Umbilical cord (tissue), 2 donors: ENCODE data around the gene TMEM207. TPM values are rescaled to one million over a fixed set of nuclear protein-coding genes. Genes with fewer than 3 reads are reported as not detected.

ENCODE experiments used
- DNase-seq: peaks from one replicate; pipeline ENCODE4 v3.0.0-alpha.2; 2015; ENCODE audit warnings: low spot score
- total RNA-seq: library from RNA; depleted of rRNA; stranded (reverse); fragments of >200 nt; gene quantifications from one replicate; pipeline ENCODE4 v1.2.3, GENCODE V29; 2014; ENCODE audit warnings: low replicate concordance; ENCODE audit not compliant: insufficient read depth

TMEM207 gene
- total RNA-seq, 1 donor from 2014 or later, result 1.2 TPM

DNA sequence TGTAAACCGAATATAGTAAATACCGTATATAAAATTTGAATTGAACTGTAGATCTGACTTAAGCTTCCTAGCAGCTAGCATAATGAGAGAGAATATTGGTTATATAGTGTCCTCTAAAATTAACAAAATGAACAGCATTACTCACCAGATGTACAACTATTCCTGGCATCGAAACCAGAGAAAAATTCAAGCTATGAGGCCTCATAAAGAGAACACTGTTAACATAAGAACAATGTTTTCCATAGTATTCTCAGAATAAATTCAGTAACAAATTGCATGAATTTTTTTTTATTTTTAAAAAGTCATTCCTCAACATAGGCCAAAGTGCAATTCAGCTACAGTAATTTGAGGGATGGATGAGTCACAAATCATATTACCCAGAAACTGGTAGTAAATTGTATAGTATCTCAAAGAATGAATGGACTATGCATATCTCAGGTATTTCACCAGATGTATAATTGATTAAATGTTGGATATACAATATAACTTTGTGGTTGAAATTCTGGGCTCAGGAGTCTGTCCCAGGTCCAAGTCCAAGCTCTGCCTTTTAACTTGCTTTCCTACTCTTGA is 5.0 kb downstream of the TMEM207 start:
- no peak for DNase-seq

DNA sequence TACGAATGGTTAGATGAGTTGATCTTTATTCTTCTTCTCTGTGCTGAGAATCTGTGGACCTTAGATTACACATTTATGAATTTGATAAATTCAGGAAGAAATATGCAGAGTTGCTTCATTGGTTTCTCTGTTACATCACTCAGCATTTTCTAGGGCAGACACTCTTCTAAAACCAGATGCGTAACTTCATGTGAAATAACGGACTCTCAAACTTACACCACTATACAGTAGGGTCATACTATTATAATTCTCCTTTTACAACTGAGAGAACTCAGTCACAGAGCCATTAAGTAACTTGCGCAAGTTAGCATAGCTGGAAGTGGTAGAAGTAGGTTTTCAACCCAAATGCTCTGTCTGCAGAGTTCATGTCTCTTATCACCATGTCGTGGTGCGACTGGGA is 5.7 kb downstream of the TMEM207 start:
- no peak for DNase-seq

DNA sequence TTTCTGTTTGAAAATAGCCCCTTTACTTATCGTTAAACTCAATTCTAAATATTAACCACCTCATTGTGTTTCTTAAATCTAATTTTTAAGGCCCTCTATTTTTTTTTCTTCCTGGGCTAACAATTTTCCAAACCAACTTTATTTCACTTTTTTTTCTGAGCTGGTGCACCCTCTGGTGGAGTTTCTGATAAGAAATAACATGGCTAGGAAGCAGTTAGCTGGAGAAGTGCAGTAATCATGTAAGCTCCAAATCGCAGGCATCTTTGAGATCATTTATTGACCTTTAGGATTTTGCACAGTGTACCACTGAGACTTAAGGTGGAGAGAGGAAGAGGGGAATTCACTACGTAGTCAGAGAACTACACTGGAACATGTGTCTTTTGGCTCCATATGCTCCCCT is 6.4 kb downstream of the TMEM207 start:
- DNase-seq, result no peak

DNA sequence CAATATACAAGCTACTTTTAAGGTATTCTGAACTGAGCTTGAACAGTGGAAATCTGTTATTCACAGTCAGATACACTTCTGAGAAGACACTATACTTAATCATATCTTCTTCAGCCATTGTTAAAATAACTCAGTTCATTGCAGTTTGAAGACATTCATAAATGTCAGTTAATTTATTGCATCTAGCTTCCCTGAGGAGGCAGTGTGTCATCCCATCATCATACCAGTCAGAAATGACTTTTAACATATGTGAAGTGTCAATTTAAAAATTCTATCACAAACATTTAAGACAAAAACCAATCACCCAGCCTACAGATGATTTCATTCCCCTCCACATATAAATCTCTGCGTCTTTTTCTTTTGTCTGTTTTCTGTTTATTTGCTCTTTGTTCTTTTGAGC is 7.5 kb downstream of the TMEM207 start:
- no peak for DNase-seq

DNA sequence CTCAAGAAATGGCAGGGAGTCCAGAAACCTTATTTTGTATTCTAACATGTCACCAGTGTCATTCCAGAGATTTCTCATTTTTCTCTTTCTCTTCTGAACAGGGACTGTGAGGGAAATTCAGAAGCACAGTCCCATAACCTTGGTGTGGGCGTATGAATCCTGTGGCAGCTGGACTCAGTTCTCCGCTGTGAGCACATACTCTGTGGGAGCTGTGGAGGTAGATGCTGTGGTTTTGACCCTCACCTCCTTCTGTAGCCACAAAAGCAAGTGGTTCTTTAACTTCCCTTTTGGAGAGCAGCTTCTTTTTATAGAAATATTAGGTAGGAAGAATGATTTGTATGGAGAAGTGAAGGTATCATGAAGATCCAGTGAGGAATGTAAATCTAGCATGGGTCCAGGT is 13.4 kb downstream of the TMEM207 start:
- no peak for DNase-seq

DNA sequence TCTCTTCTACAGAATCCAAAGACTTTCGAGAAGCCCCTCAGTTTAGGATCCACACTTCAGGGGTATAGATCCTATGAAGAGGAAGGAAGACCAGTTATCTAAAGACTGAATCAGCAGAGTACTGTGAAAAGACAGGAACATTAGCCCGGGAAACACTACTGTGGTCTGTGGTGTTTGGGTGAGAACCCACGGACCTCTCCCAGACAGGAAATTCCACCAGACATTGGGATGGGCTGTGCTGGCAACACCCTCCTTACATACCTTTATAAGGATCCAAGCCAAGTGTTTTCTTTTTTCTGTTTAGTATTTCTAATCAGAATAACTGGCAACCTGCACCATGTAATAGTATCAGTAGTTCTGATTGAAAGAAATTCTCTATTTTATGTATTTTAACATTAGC is 14.1 kb downstream of the TMEM207 start:
- no peak for DNase-seq

DNA sequence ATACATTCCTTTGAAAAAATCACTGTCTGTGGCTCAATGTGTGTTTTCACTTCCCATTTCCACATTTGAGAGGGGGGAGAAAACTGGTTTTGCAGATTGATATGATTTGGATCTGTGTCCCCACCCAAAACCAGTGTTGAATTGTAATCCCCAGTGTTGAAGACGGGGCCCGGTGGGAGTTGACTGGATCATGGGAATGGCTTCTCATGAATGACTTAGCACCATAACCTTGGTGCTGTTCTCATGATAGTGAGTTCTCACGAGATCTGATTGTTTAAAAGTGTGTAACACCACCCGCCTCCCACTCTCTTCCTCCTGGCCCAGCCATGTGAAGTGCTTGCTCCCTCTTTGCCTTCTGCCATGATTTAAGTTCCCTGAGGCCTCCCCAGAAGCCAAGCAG is 16.1 kb downstream of the TMEM207 start:
- no peak for DNase-seq

DNA sequence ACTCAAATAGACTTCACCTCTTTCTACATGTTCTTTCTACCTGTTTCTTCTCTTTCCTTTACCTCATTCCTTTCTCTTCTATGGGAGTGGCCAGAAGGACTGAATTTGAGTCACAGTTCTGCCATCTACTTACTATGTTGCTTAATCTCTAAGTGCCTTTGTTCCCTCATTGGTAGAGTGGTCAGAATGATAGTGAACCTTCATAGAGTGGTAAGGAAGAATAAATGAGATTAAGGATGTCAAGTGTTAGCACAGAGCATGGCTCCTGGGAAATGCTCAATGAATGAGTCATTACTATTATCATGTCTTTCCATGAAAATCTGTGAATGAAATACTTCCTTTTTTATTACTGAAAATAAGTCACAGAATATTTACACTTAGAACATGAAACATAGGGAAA is 17.5 kb downstream of the TMEM207 start:
- DNase-seq, result no peak

DNA sequence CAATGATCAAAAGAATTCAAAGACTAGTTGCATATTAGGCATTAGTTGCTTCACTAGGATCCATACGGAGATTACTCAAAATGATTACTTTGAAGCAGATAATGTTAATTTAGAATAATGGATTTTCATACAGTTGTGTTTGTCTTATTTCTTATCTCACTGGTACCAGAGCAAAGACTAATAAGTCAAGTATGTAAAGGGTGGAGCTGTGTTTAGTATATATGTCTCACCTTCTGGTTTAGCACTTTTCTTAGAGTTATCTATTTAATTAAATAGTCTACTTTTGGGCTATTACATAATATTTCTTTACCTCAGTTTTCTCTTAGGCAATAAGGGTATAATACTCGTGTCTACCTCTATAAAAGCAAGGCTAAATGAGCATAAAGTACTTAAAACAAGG is 18.8 kb downstream of the TMEM207 start:
- DNase-seq, result no peak

DNA sequence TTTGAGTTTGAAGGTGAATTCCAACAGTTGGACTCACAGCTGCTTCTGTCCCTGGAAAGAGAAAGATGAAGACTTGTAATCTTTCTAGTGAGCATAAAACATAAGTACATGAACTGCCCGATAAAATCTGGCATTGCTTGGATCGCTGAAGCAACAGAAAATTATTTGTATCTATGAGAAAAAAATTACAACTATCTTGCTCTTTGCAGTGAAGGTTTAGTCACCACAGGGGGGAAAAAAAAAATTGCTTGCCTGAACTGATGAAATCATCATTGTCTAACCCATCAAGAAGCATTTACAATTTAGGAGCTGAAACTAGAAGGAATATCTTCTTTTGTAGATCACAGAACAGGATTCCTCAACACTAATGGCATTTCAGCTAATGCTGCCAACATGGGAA is 20.0 kb downstream of the TMEM207 start:
- DNase-seq, result no peak

DNA sequence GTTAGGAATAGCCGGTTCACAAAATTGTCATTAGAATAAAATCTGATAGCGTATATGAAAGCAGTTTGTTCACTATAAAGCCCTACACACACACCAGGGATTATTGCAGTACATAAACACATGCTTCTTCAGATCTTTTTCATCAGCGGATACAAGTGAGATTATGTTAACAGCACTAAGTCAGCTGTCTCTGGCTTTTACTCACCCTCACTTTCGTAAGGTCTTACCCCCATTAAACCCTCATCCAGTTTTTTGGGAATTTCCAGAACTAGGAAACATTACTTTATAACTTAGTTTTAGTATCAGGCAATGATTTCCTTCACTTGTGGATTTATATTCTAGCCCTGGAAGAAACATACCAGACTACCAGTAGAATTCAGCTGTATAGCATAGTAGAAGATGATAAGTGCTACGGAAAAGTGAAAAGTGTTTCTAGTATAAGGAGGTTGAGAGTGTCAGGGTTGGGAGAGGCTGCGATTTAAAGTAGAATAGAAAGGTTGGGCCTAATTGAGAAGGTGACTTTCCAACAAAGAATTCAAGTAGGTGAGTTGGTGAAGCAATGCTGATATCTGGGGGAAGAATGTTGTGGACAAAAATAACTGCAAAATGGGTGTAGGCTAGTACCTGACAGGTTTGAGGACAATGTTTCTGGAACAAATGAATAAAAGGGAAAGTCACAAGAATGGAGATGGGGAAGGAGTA is 22.7 kb downstream of the TMEM207 start:
- DNase-seq, result peak; percentile 73

DNA sequence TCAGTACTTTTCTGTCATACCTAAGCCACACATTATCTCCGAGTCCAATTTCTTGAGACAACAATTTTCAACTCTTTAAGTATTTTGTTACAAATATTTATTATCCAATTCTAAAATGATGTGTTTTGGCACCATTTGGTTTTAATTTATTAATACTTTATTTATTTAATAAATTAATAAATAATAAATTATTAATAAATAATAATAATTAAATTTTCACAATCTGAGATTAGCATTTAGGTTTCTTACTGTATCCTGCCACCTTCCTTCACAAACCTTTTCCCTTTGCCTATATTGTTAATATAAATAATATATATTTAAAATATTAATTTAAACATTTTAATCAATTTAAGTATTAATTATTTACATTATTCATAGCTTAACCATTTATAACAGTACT is 23.9 kb downstream of the TMEM207 start:
- no peak for DNase-seq

DNA sequence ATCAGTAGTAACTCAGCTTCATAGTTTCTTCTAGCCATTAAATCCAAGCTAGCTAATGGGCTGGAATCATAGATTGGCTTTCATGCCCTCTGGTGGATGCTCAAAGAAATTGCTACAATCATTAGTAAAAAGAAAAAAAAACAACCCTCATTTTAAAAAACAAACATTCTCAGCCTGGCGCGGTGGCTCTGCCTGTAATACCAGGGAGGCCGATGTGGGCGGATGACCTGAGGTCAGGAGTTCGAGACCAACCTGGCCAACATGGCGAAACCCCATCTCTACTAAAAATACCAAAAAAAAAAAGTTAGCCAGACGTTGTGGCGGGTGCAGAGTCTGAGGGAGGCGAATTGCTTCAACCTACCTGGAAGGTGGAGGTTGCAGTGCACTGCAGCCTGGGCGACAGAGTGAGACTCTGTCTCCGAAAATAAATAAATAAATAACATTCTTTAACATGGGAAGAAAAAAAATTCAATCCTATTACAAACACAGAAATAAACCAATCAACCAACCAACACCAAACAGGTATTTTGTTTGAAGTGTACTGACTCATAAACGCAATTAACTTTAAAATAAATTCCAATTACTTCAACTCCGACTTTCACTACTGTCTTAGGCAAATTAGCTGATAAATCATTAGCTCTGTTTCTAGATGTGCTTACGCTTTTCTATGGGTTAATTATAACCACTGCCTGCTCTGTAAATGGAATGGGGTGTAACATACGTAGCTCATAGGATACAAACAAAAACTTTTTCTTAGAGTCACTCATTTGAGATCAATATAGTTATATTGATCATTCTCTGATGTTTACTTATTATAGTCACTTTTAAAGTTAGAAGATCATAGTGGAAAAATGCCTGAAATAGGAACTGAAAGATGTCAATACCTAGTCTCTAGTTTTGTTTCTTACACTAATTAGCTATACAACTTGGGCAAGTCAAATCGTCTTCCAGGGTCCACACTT is 24.9 kb downstream of the TMEM207 start:
- peak; percentile 50 for DNase-seq

DNA sequence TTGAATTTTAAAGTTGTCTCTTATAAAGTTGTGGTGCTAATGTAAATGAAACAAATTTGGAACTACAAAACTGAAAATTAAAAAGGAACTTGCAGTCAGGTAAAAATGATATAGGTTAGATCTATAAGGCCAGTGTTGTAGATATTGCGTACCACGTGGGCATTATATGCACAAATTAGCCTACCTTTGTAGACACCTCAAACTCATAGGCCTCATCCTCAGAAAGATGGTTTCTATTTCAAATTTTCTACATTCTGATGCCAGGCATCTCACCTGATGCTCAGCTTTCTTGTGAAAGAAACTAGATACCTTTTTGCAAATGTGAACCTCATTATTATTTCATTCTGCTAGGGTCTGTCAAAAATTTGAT is 25.6 kb downstream of the TMEM207 start:
- DNase-seq, result no peak

DNA sequence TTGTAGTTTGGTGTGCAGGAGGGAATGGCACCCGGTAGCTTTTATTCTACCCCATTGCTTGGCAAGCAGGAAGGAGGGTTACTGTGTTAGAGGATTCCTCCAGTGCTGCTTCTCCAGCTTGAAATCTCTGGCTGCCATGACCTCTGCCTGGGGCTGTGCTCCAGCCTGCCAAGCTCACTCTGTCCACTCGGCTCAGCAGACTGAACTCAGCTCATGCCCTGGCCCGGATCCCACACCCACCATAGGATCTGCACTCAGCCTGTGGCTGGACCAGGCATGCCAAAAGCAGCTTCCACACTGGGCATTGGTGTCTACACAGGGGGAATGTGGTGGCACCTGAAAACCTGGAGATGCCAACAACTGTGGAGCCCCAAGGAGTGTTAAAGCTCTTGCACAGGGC is 35.4 kb downstream of the TMEM207 start:
- no peak for DNase-seq

DNA sequence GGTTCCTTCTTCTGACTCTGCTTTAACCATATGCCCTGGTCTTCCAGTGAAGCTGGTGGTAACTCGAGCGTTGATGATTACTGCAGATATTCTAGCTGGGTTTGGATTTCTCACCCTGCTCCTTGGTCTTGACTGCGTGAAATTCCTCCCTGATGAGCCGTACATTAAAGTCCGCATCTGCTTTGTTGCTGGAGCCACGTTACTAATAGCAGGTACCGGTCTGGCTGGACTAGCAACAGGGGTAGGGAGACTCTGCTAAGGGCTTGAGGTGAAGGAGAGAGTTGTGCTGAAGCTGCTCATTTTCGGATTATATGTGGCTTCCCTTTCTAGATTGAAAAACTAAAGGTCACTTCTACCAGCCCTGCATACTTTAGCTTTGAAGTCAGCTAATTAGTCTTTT is 45.0 kb downstream of the TMEM207 start:
- DNase-seq, result no peak

DNA sequence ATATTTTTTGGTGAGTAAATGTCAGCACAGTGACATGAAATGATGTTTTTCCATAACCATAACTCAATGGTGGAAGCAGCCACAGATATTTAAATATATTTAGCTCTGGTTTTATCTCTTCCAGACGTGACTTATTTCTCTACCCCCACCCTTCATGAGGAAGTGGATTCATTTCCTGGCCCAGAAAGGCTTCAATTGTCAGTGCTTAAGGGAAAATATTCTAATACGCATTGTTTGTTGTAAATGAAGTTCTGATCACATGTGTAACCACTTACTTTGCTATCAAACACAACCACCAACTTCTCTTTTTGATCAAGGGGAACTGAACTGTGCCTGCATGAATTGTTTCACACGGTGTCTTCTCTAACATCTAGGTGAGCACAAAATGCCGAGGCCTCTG is 47.7 kb downstream of the TMEM207 start:
- DNase-seq, result no peak

DNA sequence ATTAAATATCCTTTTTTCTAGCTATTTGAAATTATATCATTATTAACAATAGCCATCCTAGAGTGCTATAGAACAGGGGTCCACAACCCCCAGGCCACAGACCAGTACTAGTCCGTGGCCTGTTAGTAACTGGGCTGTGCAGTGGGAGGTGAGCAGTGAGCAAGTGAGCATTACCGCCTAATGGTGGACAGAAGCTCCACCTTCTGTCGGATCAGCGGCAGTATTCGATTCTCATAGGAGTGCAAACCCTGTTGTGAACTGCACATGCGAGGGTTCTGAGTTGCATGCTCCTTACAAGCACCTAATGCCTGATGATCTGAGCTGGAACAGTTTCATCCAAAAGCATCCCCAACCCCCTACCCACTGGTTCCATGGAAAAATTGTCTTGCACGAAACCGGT is 50.0 kb downstream of the TMEM207 start:
- DNase-seq, result no peak

DNA sequence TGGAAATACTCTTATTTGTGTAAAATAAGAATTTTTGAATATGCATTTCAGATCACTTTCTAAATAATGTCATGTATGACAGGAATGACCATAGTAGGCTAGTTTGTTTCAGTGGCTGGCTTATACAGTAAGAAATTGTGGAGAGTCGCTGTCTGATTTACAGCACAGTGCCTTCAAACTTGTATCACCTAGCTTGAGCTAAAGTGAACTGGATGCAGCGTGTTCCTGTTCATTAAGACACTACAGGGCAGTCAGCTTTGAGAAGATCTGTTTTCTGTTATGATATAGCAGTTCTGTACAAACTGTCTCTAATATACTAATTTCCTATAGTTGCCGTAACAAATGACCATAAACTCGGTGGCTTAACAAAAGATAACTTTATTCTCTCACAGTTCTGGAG is 51.8 kb downstream of the TMEM207 start:
- DNase-seq, result no peak

DNA sequence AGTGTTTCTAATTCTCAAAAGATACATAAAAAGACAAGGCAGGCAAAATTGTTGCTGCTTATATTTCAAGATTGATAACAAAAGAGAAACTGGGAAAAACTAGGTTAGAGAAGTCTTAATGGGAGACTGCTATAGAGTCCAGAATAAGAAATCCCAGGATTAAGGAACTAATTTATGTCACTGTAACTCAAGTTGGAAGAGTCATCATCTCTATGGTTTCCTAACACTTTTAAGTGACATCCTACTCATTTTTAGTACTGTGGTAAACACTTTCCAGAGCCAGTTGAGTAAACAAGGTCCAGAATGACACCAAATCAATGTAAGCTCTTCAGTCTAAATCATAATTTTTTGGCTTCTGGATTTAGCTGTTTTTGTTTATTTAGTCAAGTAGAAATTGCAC is 53.7 kb downstream of the TMEM207 start:
- no peak for DNase-seq

DNA sequence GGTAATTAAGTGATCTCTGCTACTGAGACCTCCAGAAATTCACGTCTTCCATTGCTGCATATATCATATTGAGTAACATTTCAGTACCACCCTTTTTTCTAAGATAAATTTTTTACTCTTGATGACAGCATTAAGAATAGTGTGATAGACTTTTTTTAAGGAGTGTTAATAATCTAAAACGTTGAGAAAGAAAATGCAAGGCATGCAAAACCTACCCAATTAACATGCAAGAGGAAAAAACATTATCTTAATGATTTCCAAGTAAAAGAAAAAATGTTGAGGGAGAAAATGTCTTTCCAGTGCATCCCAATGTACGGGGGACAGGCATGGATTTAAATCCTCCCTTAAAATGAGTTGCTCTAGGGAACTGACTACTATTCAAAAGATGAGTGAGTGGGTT is 61.0 kb downstream of the TMEM207 start:
- no peak for DNase-seq

DNA sequence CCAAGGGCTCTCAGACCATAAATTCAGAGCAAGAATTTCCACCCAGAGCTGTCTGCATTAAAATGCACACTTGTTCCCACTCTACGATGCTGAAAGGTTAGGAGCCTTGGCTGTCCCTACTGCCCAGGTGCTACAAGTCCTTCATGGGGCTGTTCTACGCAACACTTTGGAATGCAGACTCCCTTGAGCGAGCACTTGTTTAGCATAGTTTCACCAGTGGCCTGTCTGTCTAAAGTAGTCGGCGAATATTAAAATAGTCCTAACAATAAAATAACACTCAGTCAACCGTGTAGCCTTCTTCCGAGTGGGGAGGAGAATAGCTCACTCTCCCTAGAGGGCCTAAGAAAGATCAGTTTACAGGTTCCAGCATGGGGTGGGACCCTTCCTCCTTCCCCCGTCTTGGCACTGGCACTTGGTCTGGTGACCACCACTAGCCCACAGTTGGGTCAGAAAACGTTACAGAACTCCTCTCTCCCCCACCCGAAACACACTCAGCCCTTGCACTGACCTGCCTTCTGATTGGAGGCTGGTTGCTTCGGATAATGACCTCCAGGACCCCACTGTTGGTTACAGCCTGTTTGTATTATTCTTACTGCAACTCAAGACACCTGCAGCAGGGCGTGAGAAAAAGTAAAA is 62.0 kb downstream of the TMEM207 start, which contains the start of gene CLDN16:
Gene CLDN16, plus strand, starts transcription at position 586 of the 636 bp plus-strand sequence. CDS start 167 bp downstream, outside the sequence.
- no peak for DNase-seq
